MV-4-11 (cell line): ENCODE measurements around the gene SLC1A2.

Source experiments
- DNase-seq: peaks from one replicate; lab custom pipeline; 2025; lab: John Stamatoyannopoulos, UW

SLC1A2 gene

GRCh38 chr11:35413598-35413997 lies 5.8 kb downstream of the SLC1A2 start:
- DNase-seq: no peak

DNA sequence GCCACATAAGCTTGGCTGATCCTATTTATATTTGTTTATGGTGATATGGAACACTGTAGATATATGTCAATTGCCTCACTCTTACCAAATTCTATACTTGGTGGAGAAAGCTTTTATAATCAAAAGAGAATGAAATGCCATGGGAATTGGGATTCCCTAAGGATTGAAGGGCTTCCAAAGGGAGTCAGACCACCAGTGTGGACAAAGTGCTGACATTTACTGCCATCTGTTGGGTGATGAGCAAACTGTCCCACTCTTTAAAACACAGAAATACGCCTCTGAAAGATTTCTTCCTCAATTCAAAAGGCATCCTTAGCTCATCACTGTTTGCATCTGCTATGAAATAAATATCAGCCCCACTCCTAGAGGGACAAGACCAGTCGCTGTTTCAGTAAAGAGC lies 7.1 kb downstream of the SLC1A2 start:
- DNase-seq: no peak

- no peak for DNase-seq
Observed at GRCh38 chr11:35407041-35407440, 12.3 kb downstream of the SLC1A2 start.

DNA sequence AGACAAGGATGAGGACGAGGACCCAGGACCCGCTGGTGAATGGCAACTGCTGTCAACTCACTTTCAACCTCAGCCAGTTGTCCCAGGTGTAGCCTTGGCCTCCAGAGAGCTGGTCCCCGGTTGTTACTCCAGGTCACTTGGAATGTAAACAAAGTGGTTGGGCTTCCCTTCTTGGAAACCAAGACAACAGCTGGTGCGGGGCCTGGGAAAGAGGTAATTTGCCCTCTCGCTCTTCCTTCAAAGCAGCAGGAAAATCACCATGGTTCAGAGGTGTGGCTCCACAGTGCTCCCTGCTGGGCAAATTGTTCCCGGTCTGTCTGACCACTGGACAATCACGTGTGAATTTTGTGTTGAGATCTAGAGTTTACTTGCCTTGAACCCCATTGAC lies 15.0 kb downstream of the SLC1A2 start:
- DNase-seq: peak; percentile 5

DNA sequence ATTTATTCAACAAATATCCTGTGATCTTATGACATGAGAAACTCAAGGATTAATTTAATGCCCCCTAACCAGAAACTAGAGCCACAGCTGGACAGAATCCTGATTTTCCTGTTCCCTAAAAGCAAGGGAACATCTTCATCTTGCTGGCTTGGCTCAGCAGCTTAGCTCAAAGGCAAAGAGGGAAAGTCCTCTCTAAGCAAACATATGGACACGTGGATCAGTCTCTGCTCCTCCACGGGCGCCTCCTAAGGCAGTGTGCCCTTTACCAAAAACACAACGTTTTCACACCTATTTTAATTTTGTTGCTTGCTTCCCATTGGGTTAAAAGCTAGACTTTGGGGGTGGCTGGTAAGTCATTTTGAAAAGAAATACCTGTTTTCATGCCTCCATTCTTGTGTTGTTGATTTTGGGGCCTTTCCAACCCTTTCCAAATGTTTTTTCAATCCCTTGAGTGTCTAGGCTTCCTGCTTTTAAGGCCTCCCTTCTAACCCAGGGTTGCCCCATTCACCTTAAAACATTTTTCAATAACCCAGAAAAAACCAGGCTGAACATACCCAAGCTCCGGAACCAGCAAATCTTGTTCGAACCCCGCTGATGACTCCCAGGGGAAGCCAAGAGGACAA lies 15.5 kb downstream of the SLC1A2 start:
- DNase-seq: no peak

DNA sequence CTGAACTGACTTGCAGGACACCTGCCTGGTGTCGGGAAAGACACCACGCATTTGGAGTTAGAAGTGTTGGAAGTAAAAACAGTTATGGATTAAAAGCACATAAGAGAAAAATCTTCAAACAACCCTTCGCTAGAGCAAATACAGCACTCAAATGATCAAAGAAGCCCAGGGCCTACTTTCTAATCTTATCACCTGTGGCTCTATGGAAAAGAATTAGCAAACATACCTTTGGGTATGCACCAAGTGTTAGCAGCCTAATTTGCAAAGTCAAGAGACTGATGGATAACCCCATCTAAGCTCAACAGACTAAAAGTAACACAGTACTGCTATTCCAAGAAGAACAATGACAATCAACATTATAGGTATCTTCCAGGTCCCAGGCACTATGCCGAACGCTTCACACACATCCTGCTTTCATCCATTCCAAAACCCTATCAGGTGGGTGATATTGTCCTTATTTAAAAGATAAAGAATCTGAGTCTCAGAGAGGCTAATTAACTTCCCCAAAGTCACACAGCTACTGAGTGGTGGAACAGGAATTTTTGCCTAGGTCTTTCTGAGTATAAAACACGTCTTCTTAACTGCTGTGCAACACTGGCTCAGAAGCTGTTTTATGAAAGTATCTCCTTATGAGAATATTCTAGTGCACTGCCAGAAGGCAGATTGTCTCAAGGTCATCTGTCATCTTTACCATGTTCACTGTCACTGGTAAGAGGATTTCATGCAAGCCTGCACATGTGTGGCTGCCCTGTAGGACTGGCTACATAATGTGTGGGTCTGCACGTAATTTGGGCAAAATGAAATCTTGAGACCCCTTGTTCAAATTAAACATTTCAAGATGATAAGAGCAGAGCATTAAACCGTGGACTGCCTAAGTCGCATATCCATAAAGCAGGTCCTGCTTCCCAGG lies 16.4 kb downstream of the SLC1A2 start:
- no peak for DNase-seq

DNA sequence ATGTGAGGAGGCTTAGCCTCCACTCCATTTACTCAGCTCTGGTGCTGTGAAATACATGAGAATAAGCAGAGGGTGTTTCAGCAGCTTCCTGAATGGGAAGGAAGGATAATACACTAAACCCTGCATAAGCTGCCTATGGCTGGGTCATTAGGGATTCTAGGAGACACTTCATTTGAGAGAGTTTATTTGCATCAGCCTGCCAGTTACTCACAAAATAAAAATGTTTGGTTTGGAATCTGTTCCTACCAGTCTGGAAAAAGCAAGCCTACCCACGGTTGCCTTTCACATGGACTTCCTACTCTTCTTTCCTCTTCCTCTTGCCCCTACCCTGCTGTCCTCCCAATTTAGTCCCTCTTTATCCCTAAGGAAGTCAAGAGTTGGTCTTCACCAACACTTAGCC lies 20.5 kb downstream of the SLC1A2 start:
- no peak for DNase-seq

GRCh38 chr11:35394941-35395340 lies 24.4 kb downstream of the SLC1A2 start:
- DNase-seq: no peak

- no peak for DNase-seq
Observed at GRCh38 chr11:35393098-35393497, 26.3 kb downstream of the SLC1A2 start.

- DNase-seq: peak; percentile 56
Observed at GRCh38 chr11:35391922-35392688, 27.3 kb downstream of the SLC1A2 start.

- DNase-seq: peak; percentile 67
Observed at GRCh38 chr11:35390737-35391682, 28.3 kb downstream of the SLC1A2 start.

- DNase-seq: no peak
Observed at GRCh38 chr11:35389897-35390465, 29.4 kb downstream of the SLC1A2 start.

GRCh38 chr11:35389112-35389511 lies 30.2 kb downstream of the SLC1A2 start:
- no peak for DNase-seq

DNA sequence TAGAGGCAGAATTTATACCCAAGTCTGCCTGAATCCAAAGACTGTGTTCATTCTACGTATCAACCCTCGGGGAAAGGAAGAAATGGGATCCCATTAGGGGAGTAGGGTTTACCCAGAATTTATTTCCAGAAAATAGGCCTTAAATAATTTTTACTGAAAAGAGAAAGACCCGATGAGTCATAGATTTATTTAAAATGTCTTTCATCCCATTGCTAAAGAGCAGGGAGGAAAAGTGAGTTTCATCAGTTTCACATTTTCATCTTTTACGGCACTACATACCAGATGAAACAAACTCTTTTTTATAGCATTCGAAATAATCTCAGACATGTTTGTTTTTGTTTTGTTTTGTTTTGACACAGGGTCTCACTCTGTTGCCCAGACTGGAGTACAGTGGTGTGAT lies 31.3 kb downstream of the SLC1A2 start:
- DNase-seq: no peak

- no peak for DNase-seq
Observed at GRCh38 chr11:35387111-35387982, 32.0 kb downstream of the SLC1A2 start.

- no peak for DNase-seq
Observed at GRCh38 chr11:35383953-35384352, 35.4 kb downstream of the SLC1A2 start.

DNA sequence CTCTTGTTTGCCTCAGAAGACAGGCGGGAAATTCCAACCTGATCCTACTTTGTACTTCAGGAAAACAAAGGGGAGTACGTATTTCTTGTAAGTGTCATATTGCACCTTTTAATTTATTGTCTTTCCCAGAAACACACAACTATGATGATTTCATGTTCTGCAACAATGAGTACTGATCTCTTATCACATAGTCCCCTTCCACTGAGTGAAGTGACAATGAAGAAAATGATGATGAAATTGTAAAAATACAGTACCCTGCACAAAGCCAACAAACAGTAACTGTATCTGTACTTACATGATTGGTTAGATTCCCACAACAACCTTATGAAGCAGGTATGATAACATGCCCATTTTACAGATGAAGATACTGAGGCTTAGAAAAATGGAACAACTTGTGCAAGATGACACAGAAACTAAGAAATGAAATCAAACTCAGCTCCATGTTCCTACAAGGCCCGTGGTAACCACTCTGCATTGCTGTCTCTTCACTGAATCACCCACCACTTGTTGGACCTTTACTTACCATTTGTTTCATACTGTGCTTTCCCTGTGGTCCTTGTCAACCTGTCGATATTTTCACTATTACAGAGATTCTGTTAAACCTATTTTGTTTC lies 37.5 kb downstream of the SLC1A2 start:
- DNase-seq: no peak

DNA sequence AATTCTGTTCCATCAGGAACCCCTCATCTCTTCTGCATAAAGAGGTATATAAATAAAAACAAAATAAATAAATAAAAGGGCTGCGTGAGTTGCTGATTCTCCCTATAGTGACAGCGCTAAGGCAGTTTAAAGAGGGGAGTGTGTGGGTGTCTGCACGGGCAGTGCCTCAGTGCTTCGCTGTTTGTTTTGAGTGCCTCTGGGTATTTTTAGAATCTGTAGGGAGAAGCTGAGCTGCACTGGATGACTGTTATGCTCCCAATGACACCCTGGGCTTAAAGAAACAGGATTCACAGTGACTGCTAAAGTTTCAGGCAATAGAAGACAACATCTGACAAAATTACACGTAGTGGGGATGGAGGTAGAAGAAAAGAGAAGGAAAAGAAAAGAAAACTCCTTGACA lies 38.8 kb downstream of the SLC1A2 start:
- no peak for DNase-seq

DNA sequence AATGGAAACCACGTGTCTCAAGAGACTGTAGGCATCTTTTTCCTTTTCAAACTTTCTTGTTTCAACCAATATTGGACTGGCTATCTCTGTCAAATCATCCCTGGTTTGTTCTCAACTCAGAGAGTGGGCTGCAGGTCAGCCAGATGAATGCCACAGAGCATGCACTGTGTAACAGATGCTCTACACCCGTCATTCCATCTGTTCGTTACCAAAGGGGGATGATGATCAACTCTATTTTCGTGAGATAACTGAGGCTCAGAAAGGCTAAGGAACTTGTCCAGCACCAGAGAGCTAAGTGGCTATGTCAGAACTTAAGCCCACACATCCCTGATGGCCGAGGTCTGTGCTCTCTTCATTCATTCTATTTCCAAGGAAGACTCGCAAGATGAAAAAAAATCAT lies 42.1 kb downstream of the SLC1A2 start:
- no peak for DNase-seq

GRCh38 chr11:35376613-35377012 lies 42.7 kb downstream of the SLC1A2 start:
- DNase-seq: no peak
